NT2/D1 (cell line): Measurements from ENCODE around the gene TMEM178A.

Experiments used
- SUZ12 ChIP-seq: IDR thresholded peaks from 2 replicates; pipeline ENCODE4 v1.6.1; 2011; ENCODE audit not compliant: insufficient read length, insufficient read depth; ENCODE audit errors: extremely low read depth
- YY1 ChIP-seq: IDR thresholded peaks from 2 replicates; pipeline ENCODE4 v1.6.1; 2011; ENCODE audit not compliant: insufficient read length, insufficient read depth
- ZNF274 ChIP-seq: IDR thresholded peaks from 2 replicates; pipeline ENCODE4 v1.6.1; 2011; ENCODE audit warnings: mild to moderate bottlenecking, low read depth, low read length

- TF ChIP-seq ZNF274 (no peak), YY1 (no peak), SUZ12 (no peak)
Observed at GRCh38 chr2:39689876-39690275, 24.2 kb downstream of the TMEM178A start.
